HG02610 (cell line): ENCODE results near the gene BEST1.
"Not testable (repeated sequence)": the region's sequence is repeated elsewhere in the genome, so short reads cannot be mapped to it uniquely, and the experiment has no call there.

ENCODE experiments used
- ATAC-seq: cut with Tn5 transposase; IDR thresholded peaks from one replicate; pipeline ENCODE4 v1.9.1; 2021; ENCODE audit warnings: mild to moderate bottlenecking, moderate library complexity; ENCODE audit not compliant: unreplicated experiment

The BEST1 gene

DNA sequence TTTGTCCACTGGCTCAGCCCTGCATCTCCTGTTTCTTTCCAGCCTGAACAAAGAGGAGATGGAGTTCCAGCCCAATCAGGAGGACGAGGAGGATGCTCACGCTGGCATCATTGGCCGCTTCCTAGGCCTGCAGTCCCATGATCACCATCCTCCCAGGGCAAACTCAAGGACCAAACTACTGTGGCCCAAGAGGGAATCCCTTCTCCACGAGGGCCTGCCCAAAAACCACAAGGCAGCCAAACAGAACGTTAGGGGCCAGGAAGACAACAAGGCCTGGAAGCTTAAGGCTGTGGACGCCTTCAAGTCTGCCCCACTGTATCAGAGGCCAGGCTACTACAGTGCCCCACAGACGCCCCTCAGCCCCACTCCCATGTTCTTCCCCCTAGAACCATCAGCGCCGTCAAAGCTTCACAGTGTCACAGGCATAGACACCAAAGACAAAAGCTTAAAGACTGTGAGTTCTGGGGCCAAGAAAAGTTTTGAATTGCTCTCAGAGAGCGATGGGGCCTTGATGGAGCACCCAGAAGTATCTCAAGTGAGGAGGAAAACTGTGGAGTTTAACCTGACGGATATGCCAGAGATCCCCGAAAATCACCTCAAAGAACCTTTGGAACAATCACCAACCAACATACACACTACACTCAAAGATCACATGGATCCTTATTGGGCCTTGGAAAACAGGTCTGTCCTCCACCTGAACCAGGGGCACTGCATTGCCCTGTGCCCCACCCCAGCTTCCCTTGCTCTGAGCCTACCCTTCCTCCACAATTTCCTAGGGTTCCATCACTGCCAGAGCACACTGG, 12.3 kb downstream of the BEST1 start:
- ATAC-seq = no peak

DNA sequence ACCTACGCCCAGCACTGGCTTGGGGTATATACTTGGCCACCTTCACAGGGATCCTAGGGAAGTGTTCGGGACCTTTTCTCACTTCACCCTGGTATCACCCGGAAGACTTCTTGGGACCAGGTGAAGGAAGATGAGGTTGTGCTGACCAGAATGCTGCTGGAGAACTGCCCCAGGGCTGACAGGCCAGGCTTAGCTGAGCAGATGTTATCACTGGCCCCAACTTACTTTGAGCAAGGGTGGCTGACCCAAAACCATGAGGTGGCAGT, 12.8 kb downstream of the BEST1 start:
- no peak for ATAC-seq

DNA sequence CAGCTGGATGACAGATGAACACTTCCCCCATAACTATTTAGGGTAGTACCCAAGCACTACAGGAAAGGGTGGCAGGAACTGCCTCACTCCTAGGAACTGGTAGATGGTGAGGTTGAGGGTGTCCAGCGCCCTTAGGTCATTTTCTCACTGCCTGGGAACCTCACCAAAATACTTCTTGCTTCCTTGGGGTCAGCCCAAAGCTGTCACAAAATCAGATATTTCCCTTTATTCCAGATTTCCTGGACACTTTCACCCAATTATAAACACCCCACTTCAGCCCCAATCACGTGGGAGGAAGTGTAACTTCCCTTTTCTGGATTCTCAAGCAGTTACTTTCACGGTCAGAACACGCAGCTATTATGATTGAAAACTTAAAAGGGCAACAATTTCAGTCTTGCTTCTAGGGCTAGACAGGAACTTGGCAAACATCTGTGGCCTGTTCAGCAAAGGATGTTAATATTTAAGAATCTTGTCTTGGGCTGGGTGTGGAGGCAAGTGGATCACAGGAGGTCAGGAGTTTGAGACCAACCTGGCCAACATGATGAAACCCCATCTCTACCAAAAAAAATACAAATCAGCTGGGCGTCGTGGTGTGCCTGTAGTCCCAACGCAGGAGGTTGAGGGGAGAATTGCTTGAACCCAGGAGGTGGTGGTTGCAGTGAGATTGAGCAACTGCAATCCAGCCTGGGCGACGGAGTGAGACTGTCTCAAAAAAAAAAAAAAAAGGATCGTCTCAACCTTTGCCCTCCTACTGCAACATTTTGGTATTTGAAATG, 13.3 kb downstream of the BEST1 start:
- ATAC-seq = no peak

GRCh38 chr11:61964058-61964665, 14.0 kb downstream of the BEST1 start:
- ATAC-seq = no peak

GRCh38 chr11:61964666-61965271, 14.6 kb downstream of the BEST1 start:
- not testable (repeated sequence) for ATAC-seq

DNA sequence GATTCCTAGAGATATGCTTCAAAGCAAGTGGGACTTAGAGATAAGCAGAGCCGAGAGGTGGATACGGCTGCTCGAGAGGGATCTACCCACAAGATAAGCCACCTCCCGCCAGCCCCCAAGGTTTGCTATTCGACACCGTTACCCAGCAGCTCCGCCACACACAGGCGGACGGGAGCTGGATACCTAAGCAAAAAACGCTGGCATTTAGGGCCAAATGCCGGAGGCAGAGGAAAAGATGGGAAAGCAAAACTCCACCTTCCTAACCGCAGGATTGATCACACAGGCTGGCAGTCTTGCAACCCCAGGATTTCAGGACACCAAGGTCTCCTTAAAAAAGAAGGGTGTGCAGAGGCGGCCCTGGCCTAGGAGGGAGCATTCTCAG, 16.6 kb downstream of the BEST1 start:
- ATAC-seq = no peak

GRCh38 chr11:61967116-61967923, 17.2 kb downstream of the BEST1 start, which contains the start of gene FTH1:
Gene FTH1, minus strand, starts transcription at chr11:61967634. Its CDS starts 209 bp downstream, at chr11:61967425.
- peak; percentile 42 for ATAC-seq

DNA sequence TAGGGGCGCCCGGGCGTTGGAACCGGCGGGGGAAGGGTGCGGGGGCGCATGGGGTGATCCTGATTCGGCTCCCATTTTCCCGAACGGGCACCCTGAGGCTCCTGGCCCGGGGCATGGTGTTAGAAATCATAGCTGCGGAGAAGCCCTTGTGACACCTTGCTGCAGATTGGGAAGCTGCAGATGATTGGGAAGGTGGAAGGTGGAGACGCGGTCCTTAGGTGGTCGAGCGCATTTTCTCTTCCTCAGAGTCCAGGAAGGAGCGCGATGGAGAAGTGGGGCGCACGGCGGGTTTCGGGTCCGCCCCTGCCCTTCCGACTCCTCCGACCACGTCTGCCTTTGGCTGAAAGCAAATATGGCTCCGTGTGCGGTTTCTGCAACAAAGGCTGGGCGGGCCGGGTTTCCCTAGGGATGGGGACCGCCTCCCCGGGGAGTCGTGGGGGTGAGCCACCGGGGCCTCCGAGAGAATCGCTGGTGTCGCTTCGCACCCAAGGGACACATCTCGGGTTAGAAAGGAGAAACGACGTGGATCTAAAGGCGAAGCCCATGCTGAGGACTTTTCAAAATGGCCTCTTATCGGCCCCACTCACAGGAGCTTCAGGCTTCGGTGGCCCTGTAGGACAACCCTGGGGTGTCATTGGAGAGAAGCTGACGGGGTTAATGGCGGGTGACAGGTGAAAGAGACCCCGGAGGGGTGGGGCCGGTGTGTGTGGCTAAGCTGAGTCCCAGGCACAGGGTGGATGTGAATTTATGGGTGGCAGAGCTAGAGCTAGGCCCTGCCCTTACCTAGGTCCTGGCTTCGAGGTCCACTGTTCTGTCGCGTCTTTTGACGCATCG, 18.0 kb downstream of the BEST1 start:
- ATAC-seq = no peak

- ATAC-seq = no peak
Observed at GRCh38 chr11:61968758-61969390, 18.7 kb downstream of the BEST1 start.

DNA sequence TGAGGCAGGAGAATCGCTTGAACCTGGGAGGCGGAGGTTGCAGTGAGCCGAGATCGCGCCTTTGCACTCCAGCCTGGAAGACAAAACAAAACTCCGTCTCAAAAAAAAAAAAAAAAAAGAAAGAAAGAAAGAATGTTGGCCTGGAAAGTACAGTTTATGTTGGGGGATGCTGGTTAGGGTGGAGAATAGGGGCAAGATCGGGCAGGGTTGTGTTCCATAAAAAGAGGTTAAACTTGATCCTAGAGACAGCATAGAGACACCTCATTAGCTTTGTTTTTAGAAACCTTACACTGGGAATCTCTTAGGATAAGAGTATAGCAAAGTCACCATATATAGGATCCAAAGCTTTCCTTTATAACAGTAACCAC, 19.2 kb downstream of the BEST1 start:
- ATAC-seq = no peak

GRCh38 chr11:61969838-61970662, 19.9 kb downstream of the BEST1 start:
- no peak for ATAC-seq

DNA sequence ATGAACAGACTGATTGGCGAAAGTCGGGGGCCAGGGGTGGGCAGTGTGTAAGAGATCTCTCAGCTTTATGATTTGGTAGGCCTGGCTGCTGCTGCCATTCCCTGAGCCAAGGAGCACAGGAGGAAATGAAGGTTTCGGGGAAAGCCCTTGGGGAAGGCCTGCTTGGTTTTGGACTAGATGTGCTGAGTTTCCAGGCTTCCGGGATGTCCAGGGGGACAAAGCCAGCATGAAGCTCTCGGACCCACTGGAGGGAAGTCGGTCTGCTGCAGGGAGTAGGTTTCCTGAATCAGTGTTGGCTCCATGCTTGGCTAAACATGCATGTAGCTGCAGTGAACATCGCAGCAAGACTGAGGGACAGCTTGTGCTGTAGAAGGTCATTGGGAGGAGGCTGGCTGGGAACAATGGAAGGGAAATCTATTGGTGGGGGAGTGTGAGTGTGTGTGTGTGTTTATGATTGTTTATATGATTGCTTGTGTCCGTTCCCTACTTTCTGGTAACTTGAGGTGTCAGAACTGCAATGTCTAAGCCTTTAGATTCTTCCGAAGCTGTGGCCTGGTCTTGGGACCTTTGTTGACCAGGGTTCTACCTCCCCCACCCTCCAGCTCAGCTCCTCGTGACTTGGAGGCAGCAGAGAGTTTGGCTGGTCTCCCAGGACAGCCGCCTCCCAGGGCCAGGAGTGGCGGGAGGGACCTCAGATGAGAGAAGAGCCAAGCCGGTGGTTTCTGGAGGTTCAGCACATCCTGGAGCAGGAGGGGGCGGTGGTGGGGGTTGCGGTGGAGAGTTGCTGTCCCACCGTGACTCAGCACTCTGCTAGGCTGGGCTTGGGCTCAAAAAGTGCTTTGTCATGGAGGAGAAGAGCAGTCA, 21.3 kb downstream of the BEST1 start:
- ATAC-seq = no peak

GRCh38 chr11:61972112-61972671, 22.0 kb downstream of the BEST1 start:
- ATAC-seq = no peak

- no peak for ATAC-seq
Observed at GRCh38 chr11:61972672-61973475, 22.7 kb downstream of the BEST1 start.

DNA sequence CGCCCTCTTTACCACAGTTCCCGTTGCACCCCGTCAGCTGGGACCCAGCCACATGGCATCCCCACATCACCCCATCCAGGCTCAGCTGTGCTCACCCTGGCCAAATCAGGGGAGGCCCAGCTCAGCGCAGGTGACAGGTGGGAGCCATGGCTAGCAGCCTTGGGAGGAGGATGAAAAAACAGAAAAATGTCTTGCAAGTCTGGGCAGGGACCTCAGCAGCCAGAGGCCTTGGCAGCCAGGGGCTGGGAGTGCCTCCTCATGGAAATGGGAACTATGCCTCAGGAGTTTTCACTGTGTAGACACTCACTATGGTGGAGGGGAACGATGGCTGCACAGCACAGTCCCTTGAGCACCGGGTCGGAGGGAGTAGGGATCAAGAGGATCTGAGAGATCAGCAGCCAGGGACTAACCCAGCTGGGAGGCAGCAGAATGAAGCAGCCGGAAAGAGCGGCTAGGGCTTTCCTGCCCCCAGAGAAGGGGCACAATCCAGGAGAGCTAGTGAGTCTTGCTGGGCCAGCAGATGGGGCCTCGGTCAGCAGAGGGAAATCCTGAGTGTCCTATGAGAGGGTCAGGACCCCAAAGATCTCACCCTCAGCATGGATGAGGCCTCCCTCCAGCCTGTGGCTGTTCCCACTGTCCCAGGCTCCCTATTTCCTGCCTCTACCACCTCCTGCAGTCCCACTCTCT, 23.5 kb downstream of the BEST1 start:
- ATAC-seq = no peak
